ENCODE data around the gene PIGS. TPM values are rescaled to one million over a fixed set of nuclear protein-coding genes. Genes with fewer than 3 reads are reported as not detected.
"Not testable (repeated sequence)": the region's sequence is repeated elsewhere in the genome, so short reads cannot be mapped to it uniquely, and the experiment has no call there.

The PIGS gene
- total and polyA plus RNA-seq, 4 donors, result 7.3 to 29.5 (median 13.3) TPM

GRCh38 chr17:28576758-28577465, 5.6 kb upstream of the PIGS start, which contains the start of gene ALDOC:
TSS of gene ALDOC (minus strand) at chr17:28576895. CDS start at chr17:28575532, 1,363 bp downstream.
- peak within 1 kb of the TSS in 1 of 3 donors; percentile 28 for H3K4me3 ChIP-seq (ENCODE audit: low read depth in 1 of 3, low read length in 3 of 3)
- no peaks in the 10 kb centered on the region for H3K9me3 ChIP-seq (ENCODE audit: control insufficient read depth in 4 of 4, low read length in 3 of 4)
- 3% methylated on average over 25 of the region's 26 CpGs for WGBS
- H3K27me3 ChIP-seq (ENCODE audit: control insufficient read depth in 4 of 4, insufficient read depth in 4 of 4, low read length in 3 of 4), result no peaks in the 10 kb centered on the region
- peak within 1 kb of the TSS; percentile 89 to 93 for H3K27ac ChIP-seq (ENCODE audit: low read depth in 1 of 2, low read length in 2 of 2)
- TF ChIP-seq GABPA (IDR thresholded peaks at IDR 0.05 in 1 of 2, conservative IDR thresholded peaks at IDR 0.05 in 1 of 2) (peak in 1 of 2 donors; percentile 67), RAD21 (IDR thresholded peaks at IDR 0.05) (peak in 1 of 2 donors; percentile 43), JUND (IDR thresholded peaks at IDR 0.05) (peak in 1 of 2 donors; percentile 14), FOXA1 (IDR thresholded peaks at IDR 0.05) (no peak), FOXA2 (IDR thresholded peaks at IDR 0.05) (peak; percentile 42), SP1 (IDR thresholded peaks at IDR 0.05) (peak; percentile 95), ATF3 (IDR thresholded peaks at IDR 0.05) (no peak), HNF4G (IDR thresholded peaks at IDR 0.05) (no peak), NR2F2 (IDR thresholded peaks at IDR 0.05) (peak; percentile 75), HNF4A (conservative IDR thresholded peaks at IDR 0.05) (peak; percentile 63 to 72), RXRA (IDR thresholded peaks at IDR 0.05) (peak; percentile 98 to 99), MAX (IDR thresholded peaks at IDR 0.05) (no peak), EGR1 (IDR thresholded peaks at IDR 0.05; ENCODE audit: low read depth in 2 of 2) (peak in 1 of 2 donors; percentile 61), TAF1 (conservative IDR thresholded peaks at IDR 0.05) (peak; percentile 73), REST (IDR thresholded peaks at IDR 0.05) (peak; percentile 67), CTCF (IDR thresholded peaks at IDR 0.05; ENCODE audit: low read depth, low read length, missing input control) (no peak), ZBTB33 (IDR thresholded peaks at IDR 0.05) (peak; percentile 55), YY1 (IDR thresholded peaks at IDR 0.05) (peak; percentile 82)
- peak; percentile 99 for DNase-seq (ENCODE audit: low spot score)
- H3K9ac ChIP-seq (ENCODE audit: low read depth in 1 of 2, low read length in 2 of 2), result peak within 1 kb of the TSS in 1 of 2 donors; percentile 2
- H3K4me1 ChIP-seq (ENCODE audit: control insufficient read depth in 4 of 4, insufficient read depth in 4 of 4, low read length in 3 of 4), result peaks cover 11 to 27% (median 22%) of the 10 kb centered on the region in 4 donors
- H3K36me3 ChIP-seq (ENCODE audit: control insufficient read depth in 4 of 4, insufficient read depth in 3 of 4, low read depth in 1 of 4, low read length in 3 of 4), result peaks cover 0 to 9% (median 3%) of the 10 kb centered on the region in 4 donors

GRCh38 chr17:28576016-28576415, 4.7 kb upstream of the PIGS start:
- WGBS, result 59% methylated on average over 3 of the region's 3 CpGs
- DNase-seq (ENCODE audit: low spot score); H3K9ac ChIP-seq (ENCODE audit: low read depth in 1 of 2, low read length in 2 of 2); H3K36me3 ChIP-seq (ENCODE audit: control insufficient read depth in 4 of 4, insufficient read depth in 3 of 4, low read depth in 1 of 4, low read length in 3 of 4); H3K9me3 ChIP-seq (ENCODE audit: control insufficient read depth in 4 of 4, low read length in 3 of 4); H3K4me3 ChIP-seq (ENCODE audit: low read depth in 1 of 3, low read length in 3 of 3); H3K27me3 ChIP-seq (ENCODE audit: control insufficient read depth in 4 of 4, insufficient read depth in 4 of 4, low read length in 3 of 4); H3K27ac ChIP-seq (ENCODE audit: low read depth in 1 of 2, low read length in 2 of 2): not testable (repeated sequence)
- H3K4me1 ChIP-seq (ENCODE audit: control insufficient read depth in 4 of 4, insufficient read depth in 4 of 4, low read length in 3 of 4), result peaks cover 11 to 30% (median 25%) of the 10 kb centered on the region in 4 donors
